PC-9 (cell line): ENCODE results near the gene AIP. TPM values are rescaled to one million over a fixed set of nuclear protein-coding genes. Genes with fewer than 3 reads are reported as not detected.

Experiments
- BruUV-seq: library from RNA; stranded (reverse); fragments of 400-500 nt; replicated peaks from 2 replicates; lab custom pipeline; 2021; lab: Mats Ljungman, UMichigan
- CTCF ChIA-PET: fragments of 300-600 bp; sonication (Branson Sonifier 250); formaldehyde crosslinking; loops from one replicate; lab custom pipeline; 2022; ENCODE audit warnings: antibody characterized with exemption; lab: Charles Lee
- POLR2A ChIA-PET: fragments of 300-600 bp; sonication (Branson Sonifier 250); formaldehyde crosslinking; loops from one replicate; lab custom pipeline; 2022; ENCODE audit warnings: antibody characterized with exemption; ENCODE audit not compliant: unreplicated experiment; lab: Charles Lee
- DNase-seq, 2 experiments: peaks; one replicate each; pipeline versions ENCODE4 v3.0.0 to v3.0.0-alpha.2; 2015 to 2022; ENCODE audit warnings: mixed read lengths in 1 of 2
- H2AFZ ChIP-seq: fragments of 200-600 bp; sonication (generic); 2 replicates; pipeline ENCODE4 v1.8.1; 2017; ENCODE audit warnings: antibody characterized with exemption
- H3F3A ChIP-seq: fragments of 200-600 bp; sonication (generic); 2 replicates; pipeline ENCODE4 v1.8.1; 2017; ENCODE audit warnings: antibody characterized with exemption, mild to moderate bottlenecking, low read depth; ENCODE audit not compliant: insufficient read depth
- H3K27ac ChIP-seq: fragments of 200-600 bp; sonication (generic); 2 replicates; pipeline ENCODE4 v1.6.1; 2016; ENCODE audit warnings: mixed run types
- H3K27me3 ChIP-seq: fragments of 200-600 bp; sonication (generic); 2 replicates; pipeline ENCODE4 v1.6.1; 2016; ENCODE audit warnings: low read depth, mixed run types; ENCODE audit not compliant: insufficient read depth
- H3K36me3 ChIP-seq: fragments of 200-600 bp; sonication (generic); 2 replicates; pipeline ENCODE4 v1.6.1; 2016; ENCODE audit warnings: low read depth, mixed run types
- H3K4me1 ChIP-seq: fragments of 200-600 bp; sonication (generic); replicated peaks from 2 replicates; pipeline ENCODE4 v1.6.1; 2016; ENCODE audit warnings: mixed run types; ENCODE audit not compliant: insufficient read depth
- H3K4me2 ChIP-seq: fragments of 200-600 bp; sonication (generic); 2 replicates; pipeline ENCODE4 v1.6.1; 2017; ENCODE audit warnings: mixed run types
- H3K4me3 ChIP-seq: fragments of 200-600 bp; sonication (generic); 2 replicates; pipeline ENCODE4 v1.6.1; 2016; ENCODE audit warnings: mixed run types
- H3K79me2 ChIP-seq: fragments of 200-600 bp; sonication (generic); 2 replicates; pipeline ENCODE4 v1.6.1; 2017; ENCODE audit warnings: low read depth, mixed run types
- H3K9me2 ChIP-seq: fragments of 200-600 bp; sonication (generic); 2 replicates; pipeline ENCODE4 v1.8.1; 2017; ENCODE audit warnings: mild to moderate bottlenecking; ENCODE audit not compliant: insufficient read depth
- H3K9me3 ChIP-seq: fragments of 200-600 bp; sonication (generic); 2 replicates; pipeline ENCODE4 v1.8.1; 2016; ENCODE audit warnings: low read depth; ENCODE audit not compliant: insufficient read depth
- H4K20me1 ChIP-seq: fragments of 200-600 bp; sonication (generic); 2 replicates; pipeline ENCODE4 v1.8.1; 2017; ENCODE audit not compliant: insufficient read depth
- CTCF ChIP-seq: fragments of 200-600 bp; sonication (generic); conservative IDR thresholded peaks from 2 replicates; pipeline ENCODE4 v1.6.1; 2017; ENCODE audit warnings: mixed run types, antibody characterized with exemption, mild to moderate bottlenecking, moderate library complexity
- EZH2 ChIP-seq: fragments of 200-600 bp; sonication (generic); IDR thresholded peaks from 2 replicates; pipeline ENCODE4 v1.8.0; 2017; ENCODE audit warnings: antibody characterized with exemption, low read depth
- intact Hi-C: fragments of 100-400 bp; cut with micrococcal nuclease; formaldehyde crosslinking; loops from one replicate; pipeline ENCODE4 v1.10.0; 2022; ENCODE audit not compliant: unreplicated experiment
- total RNA-seq: library from RNA; stranded (reverse); gene quantifications from 2 replicates; pipeline ENCODE4 v1.2.3, GENCODE V29; 2021

AIP gene
- total RNA-seq, 1 experiment from 2014 or later, result 95.3 TPM

- Histone ChIP-seq H3K36me3 (no peaks in the 10 kb centered on the region), H2AFZ (no peak overlapping the region), H3K79me2 (no peaks in the 10 kb centered on the region), H3K4me1 (peaks cover 14% of the 10 kb centered on the region), H3K4me2 (no peak overlapping the region), H3K27me3 (no peaks in the 10 kb centered on the region), H3K27ac (no peak overlapping the region), H3K4me3 (no peak overlapping the region), H4K20me1 (no peaks in the 10 kb centered on the region), H3K9me3 (peaks cover 28% of the 10 kb centered on the region; the same call in 1 of the 2 replicates), H3F3A (no peaks in the 10 kb centered on the region), H3K9me2 (no peaks in the 10 kb centered on the region)
- ChIA-PET POLR2A (no interaction called here), CTCF (no interaction called here)
- TF ChIP-seq EZH2 (no peak), CTCF (no peak)
- no TSS peak for BruUV-seq
- no peak for DNase-seq
- intact Hi-C loops, result no loop called here
Observed at GRCh38 chr11:67530282-67530592, 47.4 kb downstream of the AIP start.

- ChIA-PET POLR2A (no interaction called here), CTCF (no interaction called here)
- BruUV-seq, result no TSS peak
- H3K9me3 ChIP-seq, result peaks cover 35% of the 10 kb centered on the region; the same call in 1 of the 2 replicates
- no peak for DNase-seq
- H3K79me2 ChIP-seq, result no peaks in the 10 kb centered on the region
- H3F3A ChIP-seq, result no peaks in the 10 kb centered on the region
- H4K20me1 ChIP-seq, result no peaks in the 10 kb centered on the region
- TF ChIP-seq EZH2, result no peak
- no peak for TF ChIP-seq CTCF
- no peak overlapping the region for H3K4me2 ChIP-seq
- intact Hi-C loops, result no loop called here
- H3K27me3 ChIP-seq, result no peaks in the 10 kb centered on the region
- no peak overlapping the region for H3K4me3 ChIP-seq
- H3K9me2 ChIP-seq, result no peaks in the 10 kb centered on the region
- peaks cover 14% of the 10 kb centered on the region for H3K4me1 ChIP-seq
- no peak overlapping the region for H3K27ac ChIP-seq
- H3K36me3 ChIP-seq, result no peaks in the 10 kb centered on the region
- H2AFZ ChIP-seq, result no peak overlapping the region
Observed at GRCh38 chr11:67532889-67533288, 50.1 kb downstream of the AIP start.

- Histone ChIP-seq H3K4me1 (peaks cover 7% of the 10 kb centered on the region), H3K4me2 (no peak overlapping the region), H3K79me2 (no peaks in the 10 kb centered on the region), H3K4me3 (no peak overlapping the region), H3K27me3 (no peaks in the 10 kb centered on the region), H3K27ac (no peak overlapping the region), H3K36me3 (no peaks in the 10 kb centered on the region), H3F3A (no peaks in the 10 kb centered on the region), H3K9me2 (no peaks in the 10 kb centered on the region), H2AFZ (no peak overlapping the region), H3K9me3 (peaks cover 29% of the 10 kb centered on the region; the same call in 1 of the 2 replicates), H4K20me1 (no peaks in the 10 kb centered on the region)
- BruUV-seq, result no TSS peak
- TF ChIP-seq CTCF, result no peak
- ChIA-PET POLR2A (no interaction called here), CTCF (no interaction called here)
- DNase-seq, result no peak
- intact Hi-C loops, result no loop called here
Observed at GRCh38 chr11:67534070-67534679, 51.3 kb downstream of the AIP start.
